ENCODE data around the gene PLEK. TPM values are rescaled to one million over a fixed set of nuclear protein-coding genes. Genes with fewer than 3 reads are reported as not detected.
A peak's percentile ranks its signal among the peaks of the same experiment; 100 is the strongest.

PLEK gene
- total RNA-seq, 1 donor: 0.36 TPM

DNA sequence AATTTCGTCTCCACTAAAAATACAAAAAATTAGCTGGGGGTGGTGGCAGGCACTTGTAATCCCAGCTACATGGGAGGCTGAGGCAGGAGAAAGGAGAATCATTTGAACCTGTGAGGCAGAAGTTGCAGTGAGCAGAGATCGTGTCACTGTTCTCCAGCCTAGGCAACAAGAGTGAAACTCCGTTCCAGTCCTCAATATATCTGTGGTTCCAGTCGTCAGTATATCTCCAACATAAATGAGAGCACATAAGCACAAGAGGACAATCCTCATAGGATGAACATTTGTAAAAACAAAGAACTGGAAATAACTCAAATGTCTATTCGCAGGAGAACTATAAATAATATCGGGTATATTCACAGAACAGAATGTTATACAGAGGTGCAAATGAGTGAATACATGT is 13.1 kb upstream of the PLEK start:
- Histone ChIP-seq H3K27ac (ENCODE audit: low read depth, low read length) (no peak overlapping the region), H3K27me3 (ENCODE audit: insufficient read depth, low read length) (no peaks in the 10 kb centered on the region), H3K4me1 (ENCODE audit: insufficient read depth, low read length) (peaks cover 9% of the 10 kb centered on the region), H3K79me2 (ENCODE audit: insufficient read depth, low read length) (no peaks in the 10 kb centered on the region), H3K4me3 (ENCODE audit: insufficient read depth, low read length) (no peak overlapping the region), H3K36me3 (ENCODE audit: insufficient read depth, low read length) (no peaks in the 10 kb centered on the region), H2AFZ (ENCODE audit: low read length) (no peak overlapping the region), H3K9me3 (ENCODE audit: low read depth, low read length) (no peaks in the 10 kb centered on the region), H3K4me2 (ENCODE audit: insufficient read depth, low read length) (no peak overlapping the region), H4K20me1 (ENCODE audit: insufficient read depth, low read length) (no peaks in the 10 kb centered on the region)
- no peak for DNase-seq (ENCODE audit: insufficient read length, low spot score, missing footprints)
- no peak for TF ChIP-seq CTCF (IDR thresholded peaks at IDR 0.05; ENCODE audit: extremely low read depth, low read depth, low read length)

GRCh38 chr2:68352651-68353391 is 12.3 kb upstream of the PLEK start:
- no peak for TF ChIP-seq CTCF (IDR thresholded peaks at IDR 0.05; ENCODE audit: extremely low read depth, low read depth, low read length)
- Histone ChIP-seq H3K79me2 (ENCODE audit: insufficient read depth, low read length) (no peaks in the 10 kb centered on the region), H3K4me2 (ENCODE audit: insufficient read depth, low read length) (peak overlapping the region; percentile 12), H3K36me3 (ENCODE audit: insufficient read depth, low read length) (no peaks in the 10 kb centered on the region), H2AFZ (ENCODE audit: low read length) (peak overlapping the region; percentile 32), H3K27ac (ENCODE audit: low read depth, low read length) (peak overlapping the region; percentile 27), H4K20me1 (ENCODE audit: insufficient read depth, low read length) (no peaks in the 10 kb centered on the region), H3K4me3 (ENCODE audit: insufficient read depth, low read length) (no peak overlapping the region), H3K27me3 (ENCODE audit: insufficient read depth, low read length) (no peaks in the 10 kb centered on the region), H3K9me3 (ENCODE audit: low read depth, low read length) (no peaks in the 10 kb centered on the region), H3K4me1 (ENCODE audit: insufficient read depth, low read length) (peaks cover 9% of the 10 kb centered on the region)
- peak; percentile 11 for DNase-seq (ENCODE audit: insufficient read length, low spot score, missing footprints)

DNA sequence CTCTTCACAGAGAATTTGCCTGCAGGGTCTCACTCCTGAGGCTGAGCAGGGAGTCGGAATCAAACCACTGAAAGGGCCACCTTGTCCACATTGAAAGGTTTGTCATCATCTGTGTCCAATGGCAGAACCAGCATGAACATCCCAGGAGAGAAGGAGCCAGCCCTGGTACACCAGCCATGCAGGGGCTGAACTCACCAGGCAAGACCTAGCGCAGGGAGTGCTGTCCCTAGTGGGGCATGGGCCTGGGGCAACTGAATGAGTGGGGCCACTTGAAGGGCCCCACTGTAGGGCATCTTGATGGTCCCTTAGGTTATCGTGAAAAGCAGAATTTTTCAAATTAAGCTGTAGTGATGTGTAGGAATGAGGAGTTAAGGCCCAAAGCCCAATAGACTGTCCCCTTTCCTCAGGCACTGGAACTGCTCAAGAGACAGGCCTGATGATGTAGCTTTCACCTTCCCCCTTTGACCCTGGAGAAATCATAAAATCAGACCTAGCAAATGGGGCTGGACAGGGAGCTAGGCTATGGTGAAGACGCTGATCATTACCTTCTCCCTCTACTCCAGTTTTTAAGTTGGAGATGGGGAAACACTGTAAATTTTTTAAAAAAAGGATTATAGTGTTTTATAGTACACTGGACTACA is 8.4 kb upstream of the PLEK start:
- TF ChIP-seq CTCF (IDR thresholded peaks at IDR 0.05; ENCODE audit: extremely low read depth, low read depth, low read length): no peak
- Histone ChIP-seq H3K36me3 (ENCODE audit: insufficient read depth, low read length) (no peaks in the 10 kb centered on the region), H4K20me1 (ENCODE audit: insufficient read depth, low read length) (no peaks in the 10 kb centered on the region), H3K79me2 (ENCODE audit: insufficient read depth, low read length) (no peaks in the 10 kb centered on the region), H2AFZ (ENCODE audit: low read length) (no peak overlapping the region), H3K4me2 (ENCODE audit: insufficient read depth, low read length) (no peak overlapping the region), H3K27ac (ENCODE audit: low read depth, low read length) (no peak overlapping the region), H3K4me3 (ENCODE audit: insufficient read depth, low read length) (no peak overlapping the region), H3K27me3 (ENCODE audit: insufficient read depth, low read length) (no peaks in the 10 kb centered on the region), H3K4me1 (ENCODE audit: insufficient read depth, low read length) (peaks cover 9% of the 10 kb centered on the region), H3K9me3 (ENCODE audit: low read depth, low read length) (no peaks in the 10 kb centered on the region)
- peak; percentile 4 for DNase-seq (ENCODE audit: insufficient read length, low spot score, missing footprints)

- peak; percentile 72 for TF ChIP-seq CTCF (IDR thresholded peaks at IDR 0.05; ENCODE audit: extremely low read depth, low read depth, low read length)
- Histone ChIP-seq H3K36me3 (ENCODE audit: insufficient read depth, low read length) (no peaks in the 10 kb centered on the region), H3K79me2 (ENCODE audit: insufficient read depth, low read length) (no peaks in the 10 kb centered on the region), H3K4me3 (ENCODE audit: insufficient read depth, low read length) (no peak overlapping the region), H4K20me1 (ENCODE audit: insufficient read depth, low read length) (no peaks in the 10 kb centered on the region), H2AFZ (ENCODE audit: low read length) (peak overlapping the region; percentile 8), H3K4me2 (ENCODE audit: insufficient read depth, low read length) (no peak overlapping the region), H3K27ac (ENCODE audit: low read depth, low read length) (no peak overlapping the region), H3K9me3 (ENCODE audit: low read depth, low read length) (no peaks in the 10 kb centered on the region), H3K4me1 (ENCODE audit: insufficient read depth, low read length) (peaks cover 2% of the 10 kb centered on the region), H3K27me3 (ENCODE audit: insufficient read depth, low read length) (no peaks in the 10 kb centered on the region)
- peak; percentile 86 for DNase-seq (ENCODE audit: insufficient read length, low spot score, missing footprints)
These were observed 7.3 kb upstream of the PLEK start for GRCh38 chr2:68357605-68358337.
